ENCODE data around the gene SMYD5. TPM values are rescaled to one million over a fixed set of nuclear protein-coding genes. Genes with fewer than 3 reads are reported as not detected.

Gene SMYD5
- total and polyA plus RNA-seq, 2 donors (not counting 3 experiments of a cell fraction or from before 2014, with no cell fraction given): 16.2 to 31.7 TPM

- POLR2A ChIA-PET: no interaction called here
- no peak overlapping the region for H2AFZ ChIP-seq (ENCODE audit: low read depth, low read length)
These were observed 13.0 kb downstream of the SMYD5 start for GRCh38 chr2:73227086-73227485.

More at GRCh38 chr2:73227086-73227485, 13.0 kb downstream of the SMYD5 start:
- Histone ChIP-seq H3K9me1 (replicated peaks; ENCODE audit: control insufficient read depth, extremely low read depth, insufficient read depth, low read length) (no peaks in the 10 kb centered on the region), H3K27me3 (ENCODE audit: control insufficient read depth in 2 of 2, insufficient read depth in 2 of 2, low read length in 2 of 2) (no peaks in the 10 kb centered on the region), H3K4me3 (replicated peaks in 1 of 3; ENCODE audit: insufficient read depth in 1 of 3, low read depth in 1 of 3, low read length in 3 of 3) (no peak overlapping the region), H3K79me2 (ENCODE audit: control insufficient read depth, insufficient read depth, low read length) (no peaks in the 10 kb centered on the region), H3K9ac (replicated peaks; ENCODE audit: extremely low read depth, insufficient read depth, low read length) (no peak overlapping the region), H3K4me2 (ENCODE audit: insufficient read depth, low read length) (no peak overlapping the region), H3K36me3 (ENCODE audit: control insufficient read depth in 2 of 2, extremely low read depth in 1 of 2, insufficient read depth in 2 of 2, low read length in 2 of 2) (peaks cover 0 to 11% of the 10 kb centered on the region in 2 experiments), H4K20me1 (replicated peaks; ENCODE audit: control insufficient read depth, extremely low read depth, insufficient read depth, low read length) (no peaks in the 10 kb centered on the region), H3K27ac (ENCODE audit: insufficient read depth, low read depth, low read length) (no peak overlapping the region), H3K4me1 (ENCODE audit: control insufficient read depth, extremely low read depth, insufficient read depth, low read length) (no peaks in the 10 kb centered on the region), H3K9me3 (replicated peaks; ENCODE audit: control insufficient read depth, insufficient read depth, low read length) (no peaks in the 10 kb centered on the region)
- intact Hi-C loops (cut with micrococcal nuclease) (no loop called here), dilution Hi-C loops (cut with MboI; ENCODE audit: extremely low pct_ligation_motif_present, low sequenced_read_pairs) (no loop called here)
- DNase-seq (ENCODE audit: low read depth, low spot score) (no peak), FAIRE-seq (no peak)
- BruUV-seq (replicated peaks): no TSS peak
- CTCF ChIA-PET: interaction anchor here (0.9 to 2.4 kb wide), 2 partner anchors 10 to 14 kb away, joined by 3 to 7 read pairs; no protein-coding TSS in a partner anchor
- TF ChIP-seq MYC (IDR thresholded peaks at IDR 0.05; ENCODE audit: low read depth, low read length) (no peak), POLR2AphosphoS5 (IDR thresholded peaks at IDR 0.05; ENCODE audit: insufficient read depth, low read depth, low read length) (no peak), EZH2 (IDR thresholded peaks at IDR 0.05; ENCODE audit: borderline replicate concordance, low read depth, low read length, severe bottlenecking) (no peak), GATA2 (IDR thresholded peaks at IDR 0.05; ENCODE audit: insufficient read depth, insufficient read length, low read depth, low read length) (no peak), POLR2A (IDR thresholded peaks at IDR 0.05; ENCODE audit: low read depth, low read length) (no peak), MAX (IDR thresholded peaks at IDR 0.05; ENCODE audit: insufficient read depth, insufficient read length) (no peak), FOS (IDR thresholded peaks at IDR 0.05; ENCODE audit: borderline replicate concordance, insufficient read depth, low read length) (no peak), CTCF (IDR thresholded peaks at IDR 0.05; ENCODE audit: extremely low read depth in 1 of 2, insufficient read depth in 1 of 2, low read depth in 1 of 2, low read length in 2 of 2) (no peak), JUN (IDR thresholded peaks at IDR 0.05; ENCODE audit: borderline replicate concordance, insufficient read depth, insufficient read length, low read depth) (no peak)
